ENCODE data around the gene NVL. TPM values are rescaled to one million over a fixed set of nuclear protein-coding genes. Genes with fewer than 3 reads are reported as not detected.
"Not testable (repeated sequence)": the region's sequence is repeated elsewhere in the genome, so short reads cannot be mapped to it uniquely, and the experiment has no call there.

NVL gene
- total RNA-seq, 1 experiment from 2014 or later: 81.5 TPM

DNA sequence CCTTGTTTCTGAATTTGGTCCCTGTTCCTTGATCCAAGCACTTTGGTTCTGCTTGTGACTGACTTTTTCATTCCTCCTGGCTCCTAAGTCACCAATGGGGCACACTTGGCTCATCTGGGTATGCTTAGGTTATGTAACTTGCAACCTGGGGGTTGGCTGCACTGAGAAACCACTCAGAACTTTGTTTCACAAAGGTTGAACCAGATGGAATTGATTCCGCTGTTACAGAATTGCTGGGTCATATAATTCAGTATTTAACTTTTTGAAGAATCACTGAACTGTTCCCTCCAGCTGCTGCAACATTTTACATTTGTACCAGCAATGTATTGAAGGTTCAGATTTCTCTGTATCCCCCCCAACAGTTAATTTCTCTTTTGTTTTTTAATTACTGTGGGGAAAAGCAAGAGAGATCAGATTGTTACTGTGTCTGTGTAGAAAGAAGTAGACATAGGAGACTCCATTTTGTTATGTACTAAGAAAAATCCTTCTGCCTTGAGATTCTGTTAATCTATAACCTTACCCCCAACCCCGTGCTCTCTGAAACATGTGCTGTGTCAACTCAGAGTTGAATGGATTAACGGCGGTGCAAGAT, 9.6 kb upstream of the NVL start:
- in situ Hi-C loops (cut with HindIII; ENCODE audit: low sequenced_read_pairs): no loop called here
- DNase-seq (ENCODE audit: low spot score): no peak

DNA sequence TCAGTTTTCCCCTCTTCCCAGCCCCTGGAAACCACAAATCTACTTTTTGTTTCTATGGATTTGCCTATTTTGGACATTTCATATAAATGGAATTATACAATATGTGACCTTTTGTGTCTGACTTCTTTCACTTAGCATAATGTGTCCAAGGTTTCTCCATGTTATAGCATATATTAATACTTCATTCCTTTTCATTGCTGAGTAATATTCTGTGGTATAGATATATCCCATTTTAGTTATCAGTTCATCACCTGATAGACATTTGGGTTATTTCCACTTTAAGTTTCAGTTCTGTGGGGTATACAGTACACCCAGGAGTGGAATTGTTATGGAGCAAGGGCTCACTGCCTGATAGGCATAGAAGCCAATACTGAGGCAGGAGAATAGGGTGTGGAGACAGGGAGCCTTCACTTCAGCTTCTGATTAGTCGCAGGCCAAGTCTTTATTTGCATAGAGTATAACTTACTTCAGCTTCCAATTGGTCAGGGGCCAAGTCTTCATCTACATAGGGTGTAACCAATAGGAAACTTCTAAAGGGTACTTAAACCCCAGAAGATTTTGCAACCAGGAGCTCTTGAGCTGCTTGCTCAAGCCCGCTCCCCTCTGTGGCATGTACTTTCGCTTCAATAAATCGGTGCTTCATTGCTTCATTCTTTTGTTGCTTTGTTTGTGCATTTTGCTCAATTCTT, 8.3 kb upstream of the NVL start:
- in situ Hi-C loops (cut with HindIII; ENCODE audit: low sequenced_read_pairs): no loop called here
- no peak for DNase-seq (ENCODE audit: low spot score)

DNA sequence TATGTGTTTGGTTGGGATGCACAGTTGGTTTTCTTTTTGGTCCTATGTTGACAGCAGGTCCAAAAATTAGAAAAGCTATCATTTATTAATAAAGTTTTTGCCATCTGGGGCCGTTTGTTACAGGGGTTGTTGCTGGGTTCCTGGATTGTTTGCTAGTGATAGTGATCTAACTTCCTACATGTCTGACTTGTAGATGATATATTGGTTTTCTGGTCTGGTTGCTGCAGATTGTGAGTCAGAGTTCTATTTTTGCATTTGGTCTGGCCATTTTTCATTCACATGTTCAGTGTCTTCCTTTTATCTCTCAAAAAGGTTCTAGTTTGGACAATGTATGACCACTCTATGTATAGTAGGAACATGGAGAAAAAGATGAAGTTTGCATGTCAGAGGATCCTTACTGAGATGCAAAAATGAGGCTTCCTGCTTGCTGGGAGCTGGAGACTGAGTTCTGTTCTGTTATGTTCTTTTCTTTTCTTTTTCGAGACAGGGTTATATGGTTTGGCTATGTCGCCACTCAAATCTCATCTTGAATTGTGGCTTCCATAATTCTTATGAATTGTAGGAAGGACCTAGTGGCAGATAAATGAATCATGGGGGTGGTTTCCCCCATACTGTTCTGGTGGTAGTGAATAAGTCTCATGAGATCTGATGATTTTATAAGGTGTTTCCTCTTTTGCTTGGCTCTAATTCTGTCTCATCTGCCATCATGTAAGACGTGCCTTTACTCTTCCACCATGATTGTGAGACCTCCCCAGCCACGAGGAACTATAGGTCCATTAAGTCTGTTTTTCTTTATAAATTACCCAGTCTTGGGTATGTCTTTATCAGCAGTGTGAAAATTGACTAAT, 4.2 kb upstream of the NVL start:
- in situ Hi-C loops (cut with HindIII; ENCODE audit: low sequenced_read_pairs): no loop called here
- no peak for DNase-seq (ENCODE audit: low spot score)

DNA sequence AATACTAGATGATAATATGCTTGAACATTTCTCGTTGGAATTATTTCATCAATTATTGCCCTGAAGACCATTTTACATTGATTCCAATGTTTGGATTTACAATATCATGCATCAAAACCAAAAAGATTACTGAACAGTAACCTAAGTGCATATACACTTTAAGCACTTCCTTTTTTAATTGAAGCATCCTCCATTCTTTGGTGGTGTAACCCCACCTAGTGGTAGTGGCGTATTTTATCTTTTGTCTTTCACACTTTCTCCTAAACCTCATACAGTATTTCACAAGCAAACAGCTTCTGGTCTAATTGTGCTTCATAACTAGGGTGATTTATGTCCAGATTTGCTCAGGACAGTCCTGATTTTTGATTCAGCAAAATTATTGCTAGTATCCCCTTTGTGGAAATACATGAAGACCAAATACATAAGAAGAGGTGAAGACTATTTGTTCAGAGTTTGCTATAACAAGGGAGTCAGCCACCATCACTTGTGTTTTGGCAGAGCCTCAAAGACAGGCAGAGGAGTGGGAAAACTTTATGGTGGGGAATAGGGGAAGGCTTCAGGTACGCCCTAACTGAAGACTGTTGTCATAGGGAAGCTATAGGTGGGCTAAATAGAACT, 3.4 kb upstream of the NVL start:
- DNase-seq (ENCODE audit: low spot score): peak; percentile 71
- in situ Hi-C loops (cut with HindIII; ENCODE audit: low sequenced_read_pairs): no loop called here

DNA sequence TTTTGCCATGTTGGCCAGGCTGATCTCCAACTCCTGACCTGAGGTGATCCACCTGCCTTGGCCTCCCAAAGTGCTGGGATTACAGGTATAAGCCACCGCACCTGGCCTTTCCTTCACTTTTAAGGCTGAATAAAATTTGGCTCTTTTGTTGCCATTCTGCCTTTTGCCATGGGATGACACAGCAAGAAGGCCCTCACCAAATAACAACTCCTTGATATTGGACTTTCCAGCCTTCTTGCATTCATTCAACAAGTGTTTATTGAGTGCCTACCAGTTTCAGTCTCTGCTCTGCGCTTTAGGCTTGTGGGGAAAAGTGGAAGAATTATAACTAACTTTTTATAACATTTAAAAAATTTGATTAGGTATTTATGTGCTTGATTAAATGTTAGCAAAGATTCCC, 1.9 kb upstream of the NVL start:
- in situ Hi-C loops (cut with HindIII; ENCODE audit: low sequenced_read_pairs): no loop called here

DNA sequence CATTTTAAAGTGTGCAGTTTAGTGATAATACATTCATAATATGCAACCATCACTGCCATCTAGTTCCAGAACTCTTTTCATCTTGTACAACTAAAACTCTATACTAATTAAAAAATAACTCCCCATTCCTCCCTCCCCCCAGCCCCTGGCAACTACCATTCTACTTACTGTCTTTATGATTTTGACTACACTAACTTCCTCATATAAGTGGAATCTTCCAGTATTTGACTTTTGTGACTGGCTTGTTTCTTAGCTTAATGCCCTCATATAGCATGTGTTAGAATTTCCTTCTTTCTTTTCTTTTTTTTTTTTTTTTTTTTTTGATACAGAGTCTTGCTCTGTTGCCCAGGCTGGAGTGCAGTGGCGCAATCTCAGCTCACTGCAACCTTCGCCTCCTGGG, 1.4 kb upstream of the NVL start:
- in situ Hi-C loops (cut with HindIII; ENCODE audit: low sequenced_read_pairs): no loop called here
- DNase-seq (ENCODE audit: low spot score): no peak

More for the DNA sequence above, 1.9 kb upstream of the NVL start:
- no peak for DNase-seq (ENCODE audit: low spot score)

DNA sequence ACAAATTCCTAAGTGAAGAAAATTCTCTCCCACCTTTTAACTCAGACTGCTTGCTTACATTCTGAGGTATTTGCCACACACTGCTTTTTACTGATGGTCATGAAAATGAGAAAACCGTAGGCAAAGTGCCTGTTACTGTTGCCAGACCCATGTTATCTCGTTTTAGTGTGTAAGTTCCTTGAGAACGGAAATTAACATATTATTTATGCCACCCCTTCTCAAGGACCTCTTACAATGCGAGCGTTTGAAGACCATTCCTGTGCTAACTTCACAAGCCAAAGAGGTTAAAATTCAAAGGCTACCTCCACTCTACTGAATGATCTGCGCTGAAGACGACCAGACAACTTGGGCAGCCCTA, 509 bp downstream of the NVL start:
- DNase-seq (ENCODE audit: low spot score): no peak
- in situ Hi-C loops (cut with HindIII; ENCODE audit: low sequenced_read_pairs): no loop called here

DNA sequence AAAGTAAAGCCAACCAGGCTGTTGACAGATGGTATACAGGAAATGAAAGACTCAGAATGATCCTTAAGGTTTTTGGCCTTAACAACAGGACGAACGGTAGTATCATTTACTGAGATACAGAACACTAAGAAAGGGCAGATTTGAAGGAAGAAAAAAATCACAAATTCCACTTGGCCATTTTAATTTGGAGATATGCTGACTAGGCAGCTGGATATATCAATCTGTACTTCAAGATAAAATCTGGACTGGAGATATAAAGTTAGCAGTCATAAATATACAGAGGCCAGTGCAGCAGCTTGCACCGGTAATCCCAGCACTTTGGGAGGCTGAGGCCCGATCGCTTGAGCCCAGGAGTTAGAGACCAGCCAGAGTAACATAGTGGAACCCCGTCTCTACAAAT, 1.3 kb downstream of the NVL start:
- no peak for DNase-seq (ENCODE audit: low spot score)
- in situ Hi-C loops (cut with HindIII; ENCODE audit: low sequenced_read_pairs): no loop called here

DNA sequence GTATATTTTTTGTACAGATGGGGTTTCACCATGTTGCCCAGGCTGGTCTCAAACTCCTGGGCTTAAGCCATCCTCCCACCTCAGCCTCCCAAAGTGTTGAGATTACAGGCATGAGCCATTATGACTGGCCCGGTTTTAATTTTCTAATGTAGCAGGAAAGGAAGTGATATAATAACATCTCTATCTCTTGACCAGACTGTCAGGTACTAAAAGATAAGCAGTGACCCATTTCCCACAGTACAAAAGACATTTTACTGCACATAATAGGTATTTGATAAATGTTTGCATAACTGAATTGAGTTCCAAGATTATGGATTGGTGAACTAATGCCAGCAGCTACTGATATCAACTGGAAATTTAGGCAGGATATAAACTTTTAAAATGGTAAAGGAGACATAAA, 4.0 kb downstream of the NVL start:
- in situ Hi-C loops (cut with HindIII; ENCODE audit: low sequenced_read_pairs): no loop called here
- DNase-seq (ENCODE audit: low spot score): no peak

DNA sequence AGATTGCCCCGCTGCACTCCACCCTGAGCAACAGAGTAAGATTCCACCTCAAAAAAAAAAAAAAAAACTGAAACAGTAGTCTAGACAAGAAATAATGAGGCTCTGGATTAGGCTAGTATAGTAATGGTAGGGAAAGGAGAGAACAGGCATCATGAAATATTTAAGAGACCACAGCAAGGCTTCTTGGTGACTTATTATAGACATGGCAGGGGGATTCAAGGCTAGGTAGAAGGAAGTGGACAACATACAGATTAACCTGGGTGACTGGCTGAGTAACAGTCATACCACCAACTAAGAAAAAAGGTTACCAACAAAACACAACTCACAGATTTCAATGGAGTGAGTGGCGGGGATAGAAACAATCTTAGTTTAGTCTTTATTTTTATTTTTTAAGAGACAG, 8.3 kb downstream of the NVL start:
- DNase-seq (ENCODE audit: low spot score): no peak
- in situ Hi-C loops (cut with HindIII; ENCODE audit: low sequenced_read_pairs): no loop called here

DNA sequence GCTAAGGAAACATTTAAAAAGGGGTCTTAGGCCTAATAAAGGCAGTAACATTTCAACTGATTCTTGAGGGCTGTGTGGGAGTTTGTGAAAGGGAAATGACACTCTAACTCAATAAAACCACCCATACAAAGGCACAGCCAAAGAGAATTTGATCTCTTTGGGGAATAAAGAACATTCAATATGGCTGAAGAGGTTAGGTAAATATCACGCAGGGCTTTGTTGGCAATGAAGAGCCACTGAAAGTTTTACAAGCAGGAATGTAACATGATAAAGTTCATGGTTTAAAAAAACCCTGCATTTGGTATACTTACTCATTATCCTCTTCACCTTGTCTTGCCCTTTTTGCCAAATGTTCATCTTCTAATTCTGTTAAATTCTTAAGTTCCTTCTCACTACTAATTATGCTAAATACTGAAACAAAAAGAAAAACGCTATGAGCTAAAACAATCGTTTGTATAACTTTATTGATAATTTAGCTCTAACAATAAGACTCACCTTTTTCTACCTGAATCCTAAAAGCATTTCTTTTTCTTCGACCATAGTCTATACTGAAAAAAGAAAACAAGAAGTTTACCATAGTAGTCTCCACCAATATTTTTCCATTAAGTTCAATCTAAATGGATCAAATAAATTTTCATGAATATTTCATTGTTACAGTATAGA, 12.5 kb downstream of the NVL start:
- no peak for DNase-seq (ENCODE audit: low spot score)
- in situ Hi-C loops (cut with HindIII; ENCODE audit: low sequenced_read_pairs): no loop called here

DNA sequence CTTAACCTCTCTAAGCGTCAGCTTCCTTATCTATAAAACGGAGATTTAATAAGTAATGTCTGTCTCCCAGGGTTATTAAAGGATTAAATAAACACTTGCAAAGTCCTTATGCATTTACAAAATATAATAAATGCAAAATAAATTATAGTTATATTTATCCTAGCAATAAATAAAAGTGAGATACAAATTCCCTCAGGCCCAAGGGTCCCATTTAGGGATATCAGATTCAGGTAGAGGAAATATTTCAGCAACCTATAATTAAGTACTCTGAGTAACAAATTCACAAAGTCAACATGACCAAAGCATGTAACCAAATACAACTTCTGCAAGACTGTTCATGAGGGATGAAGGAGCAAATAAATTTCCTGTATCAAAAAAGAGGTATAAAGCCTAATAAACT, 17.9 kb downstream of the NVL start:
- no peak for DNase-seq (ENCODE audit: low spot score)

DNA sequence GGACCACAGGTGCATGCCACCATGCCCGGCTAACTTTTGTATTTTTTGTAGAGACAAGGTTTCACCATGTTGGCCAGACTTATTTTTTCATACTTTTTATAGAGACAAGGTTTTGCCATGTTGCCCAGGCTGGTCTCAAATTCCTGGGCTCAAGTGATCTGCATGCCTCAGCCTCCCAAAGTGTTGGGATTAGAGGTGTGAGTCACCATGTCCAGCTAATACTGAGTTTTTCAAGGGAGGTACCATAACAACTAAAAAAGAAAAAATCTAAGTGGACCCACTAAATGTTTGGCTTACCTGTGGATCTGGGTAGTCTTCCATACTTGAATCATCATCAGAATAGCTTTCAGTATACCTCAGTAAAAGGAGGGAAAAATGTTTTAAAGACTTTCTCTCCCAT, 18.5 kb downstream of the NVL start:
- DNase-seq (ENCODE audit: low spot score); in situ Hi-C loops (cut with HindIII; ENCODE audit: low sequenced_read_pairs): not testable (repeated sequence)

More for the DNA sequence above, 17.9 kb downstream of the NVL start:
- in situ Hi-C loops (cut with HindIII; ENCODE audit: low sequenced_read_pairs): no loop called here

DNA sequence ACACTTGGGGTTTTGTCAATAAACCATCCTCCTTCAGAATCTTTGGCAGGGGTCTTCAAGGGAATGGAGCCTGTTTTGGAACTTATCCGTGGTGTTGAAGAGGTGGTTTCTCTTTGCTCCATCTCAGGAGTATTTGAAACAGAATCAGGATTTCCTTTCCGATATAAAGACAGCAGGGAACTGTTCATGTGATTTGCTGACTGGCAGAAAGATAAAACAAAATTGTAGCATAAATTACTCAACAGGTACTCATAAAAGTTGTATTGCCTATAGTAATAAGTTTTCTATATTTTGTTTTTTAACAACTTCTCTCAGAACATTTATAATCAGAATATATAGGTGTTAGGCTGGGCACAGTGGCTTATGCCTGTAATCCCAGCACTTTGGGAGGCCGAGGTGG, 21.9 kb downstream of the NVL start:
- DNase-seq (ENCODE audit: low spot score): no peak
- in situ Hi-C loops (cut with HindIII; ENCODE audit: low sequenced_read_pairs): no loop called here

DNA sequence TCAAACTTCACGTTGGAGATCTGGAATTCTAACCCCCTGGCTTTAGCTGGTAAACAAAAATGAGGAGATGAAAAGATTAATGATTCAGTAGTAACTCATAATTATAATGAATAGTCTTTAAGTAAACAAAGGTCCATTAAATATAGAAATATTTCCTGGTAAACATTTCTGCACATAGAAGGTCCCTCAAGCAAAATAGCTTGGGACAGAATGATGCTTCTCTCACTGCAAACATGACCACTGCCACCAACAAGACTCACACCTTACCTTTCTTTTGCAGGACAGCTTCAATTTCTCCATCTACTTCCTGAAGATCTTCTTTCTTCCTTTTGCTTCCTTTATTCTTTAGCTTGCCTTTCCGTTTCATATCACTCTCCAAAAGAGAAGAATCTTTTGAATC, 25.2 kb downstream of the NVL start:
- no peak for DNase-seq (ENCODE audit: low spot score)
- in situ Hi-C loops (cut with HindIII; ENCODE audit: low sequenced_read_pairs): no loop called here

DNA sequence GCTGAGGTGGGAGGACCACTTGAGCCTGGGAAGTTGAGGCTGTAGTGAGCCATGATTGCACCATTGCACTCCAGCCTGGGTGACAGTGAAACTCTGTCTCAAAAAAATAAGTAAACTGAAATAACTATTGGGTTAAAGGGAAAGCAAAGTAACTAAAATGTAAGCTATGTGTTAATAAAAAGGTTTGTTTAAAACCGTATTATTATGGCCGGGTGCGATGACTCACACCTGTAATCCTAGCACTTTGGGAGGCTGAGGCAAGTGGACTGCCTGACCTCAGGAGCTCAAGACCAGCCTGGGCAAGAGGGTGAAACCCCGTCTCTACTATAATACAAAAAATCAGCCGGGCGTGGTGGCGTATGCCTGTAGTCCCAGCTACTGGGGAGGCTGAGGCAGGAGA, 27.0 kb downstream of the NVL start:
- no peak for DNase-seq (ENCODE audit: low spot score)
- in situ Hi-C loops (cut with HindIII; ENCODE audit: low sequenced_read_pairs): no loop called here

DNA sequence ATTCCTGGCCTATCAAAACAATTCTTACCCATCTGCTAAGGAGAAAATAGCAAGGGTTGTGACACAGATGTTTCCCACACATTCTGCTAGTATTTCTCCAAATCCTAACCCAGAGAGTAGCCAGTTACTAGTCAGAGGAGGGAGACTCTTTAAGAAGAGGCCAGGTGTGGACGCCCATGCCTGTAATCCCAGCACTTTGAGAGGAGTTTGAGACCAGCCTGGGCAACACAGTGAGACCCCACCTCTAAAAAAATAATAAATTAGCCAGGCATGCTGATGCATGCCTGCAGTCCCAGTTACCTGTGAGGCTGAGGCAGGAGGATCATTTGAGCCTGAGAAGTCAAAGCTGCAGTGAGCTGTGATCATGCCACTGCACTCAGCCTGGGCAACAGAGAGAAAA, 28.6 kb downstream of the NVL start:
- in situ Hi-C loops (cut with HindIII; ENCODE audit: low sequenced_read_pairs): no loop called here
- DNase-seq (ENCODE audit: low spot score): no peak

DNA sequence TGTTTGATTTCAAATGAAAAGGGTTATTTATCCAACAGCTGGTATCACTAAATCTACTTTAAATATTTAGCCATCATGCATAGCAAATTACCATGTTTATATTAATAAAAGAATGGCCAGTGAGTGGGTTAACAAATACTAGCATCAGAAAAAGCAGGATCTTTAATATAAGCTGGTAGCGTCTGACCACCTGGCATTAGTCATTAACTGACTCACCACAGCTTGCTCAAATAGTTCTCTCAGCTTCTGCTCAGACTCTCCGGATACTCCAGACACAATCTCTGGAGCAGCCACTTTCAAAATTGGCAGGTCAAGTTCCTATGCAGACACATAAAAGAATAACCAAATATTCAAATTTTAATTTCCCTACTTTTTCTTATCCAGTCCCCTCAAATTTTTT, 29.6 kb downstream of the NVL start:
- DNase-seq (ENCODE audit: low spot score): no peak
- in situ Hi-C loops (cut with HindIII; ENCODE audit: low sequenced_read_pairs): no loop called here
